OCI-LY7 (cell line): ENCODE data around the gene CACNB2.

ENCODE experiments used
- CTCF ChIP-seq: fragments of 200-600 bp; sonication (generic); conservative IDR thresholded peaks from 2 replicates; pipeline ENCODE4 v1.5.1; 2014; ENCODE audit warnings: mild to moderate bottlenecking, antibody characterized with exemption, low read length, moderate library complexity, mixed read lengths
- EZH2phosphoT487 ChIP-seq: fragments of 200-600 bp; sonication (generic); IDR thresholded peaks from 2 replicates; pipeline ENCODE4 v1.6.1; 2018; ENCODE audit warnings: low read depth, borderline replicate concordance, mild to moderate bottlenecking, mixed run types, antibody characterized with exemption, low read length, moderate library complexity, mixed read lengths

- TF ChIP-seq CTCF (no peak), EZH2phosphoT487 (no peak)
Observed at GRCh38 chr10:18185621-18186020, 45.4 kb downstream of the CACNB2 start.
